Stimulated activated CD8-positive, alpha-beta memory T cell treated with anti-CD3 and anti-CD28 coated beads, Interleukin-2, amount 100 ng/mL, for 1 hour (primary cell): ENCODE measurements around the gene HOPX.
"Not testable (repeated sequence)": the region's sequence is repeated elsewhere in the genome, so short reads cannot be mapped to it uniquely, and the experiment has no call there.

Experiments used
- DNase-seq, 2 donors: peaks; one replicate each; pipeline ENCODE4 v3.0.0-alpha.2; 2020; ENCODE audit warnings: low read depth in 2 of 2

HOPX gene

GRCh38 chr4:56626963-56627362, 54.1 kb downstream of the HOPX start:
- no peak for DNase-seq

GRCh38 chr4:56626420-56626819, 54.7 kb downstream of the HOPX start:
- no peak for DNase-seq

- no peak for DNase-seq
These were observed 58.9 kb downstream of the HOPX start for GRCh38 chr4:56622176-56622575.

GRCh38 chr4:56619816-56620215, 61.3 kb downstream of the HOPX start:
- no peak for DNase-seq

GRCh38 chr4:56619160-56619559, 61.9 kb downstream of the HOPX start:
- no peak for DNase-seq

DNA sequence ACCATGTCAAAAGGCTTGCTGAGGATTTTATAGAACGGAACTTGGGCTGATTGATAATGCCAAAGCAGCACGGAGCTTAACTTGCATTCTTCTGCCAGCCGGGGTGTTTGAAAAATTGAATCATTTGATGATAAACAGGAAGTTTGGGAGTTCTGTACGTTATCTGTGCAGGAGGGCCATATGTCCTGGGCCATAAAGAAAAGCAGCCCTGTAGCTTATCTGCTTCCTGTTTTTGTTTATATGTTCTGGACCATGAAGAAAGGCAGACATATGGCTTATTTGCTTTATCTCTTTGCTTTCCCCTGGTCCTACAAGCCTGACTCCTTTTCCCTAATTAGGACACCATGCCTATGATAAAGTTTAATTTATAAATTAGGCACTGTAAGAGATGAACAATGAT, 62.4 kb downstream of the HOPX start:
- no peak for DNase-seq

GRCh38 chr4:56613101-56613862, 67.8 kb downstream of the HOPX start:
- no peak for DNase-seq

DNA sequence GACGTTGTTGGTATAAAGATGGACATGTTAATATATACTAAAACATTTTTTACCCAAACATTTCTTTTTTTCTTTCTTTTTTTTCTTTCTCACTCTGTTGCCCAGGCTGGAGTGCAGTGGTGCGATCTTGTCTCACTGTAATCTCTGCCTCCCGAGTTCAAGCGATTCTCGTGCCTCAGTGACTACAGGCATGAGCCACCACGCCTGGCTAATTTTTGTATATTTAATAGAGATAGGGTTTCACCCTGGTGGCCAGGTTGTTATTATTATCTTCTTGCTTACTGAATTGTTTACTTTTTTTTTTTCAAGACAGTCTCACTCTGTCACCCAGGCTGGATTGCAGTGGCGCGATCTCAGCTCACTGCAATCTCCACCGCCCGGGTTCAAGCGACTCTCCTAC, 68.8 kb downstream of the HOPX start:
- no peak for DNase-seq

DNA sequence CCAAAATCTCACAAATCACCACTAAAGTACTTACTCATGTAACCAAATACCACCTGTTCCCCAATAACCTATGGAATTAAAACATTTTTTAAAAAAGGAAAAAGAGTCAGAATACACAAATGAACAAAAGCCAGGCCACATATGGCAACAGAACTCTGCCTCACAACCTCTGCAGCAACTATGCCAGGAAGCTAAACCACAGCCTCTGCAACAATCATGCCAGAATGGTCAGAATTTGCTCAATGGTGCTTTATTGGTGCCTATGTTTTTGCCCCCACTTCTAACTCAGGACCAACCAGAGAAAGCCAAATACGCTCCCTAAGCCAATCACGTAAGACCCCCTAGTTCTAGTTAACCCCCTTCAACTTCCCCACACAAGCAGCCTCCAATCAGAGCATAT, 69.6 kb downstream of the HOPX start:
- DNase-seq = no peak

DNA sequence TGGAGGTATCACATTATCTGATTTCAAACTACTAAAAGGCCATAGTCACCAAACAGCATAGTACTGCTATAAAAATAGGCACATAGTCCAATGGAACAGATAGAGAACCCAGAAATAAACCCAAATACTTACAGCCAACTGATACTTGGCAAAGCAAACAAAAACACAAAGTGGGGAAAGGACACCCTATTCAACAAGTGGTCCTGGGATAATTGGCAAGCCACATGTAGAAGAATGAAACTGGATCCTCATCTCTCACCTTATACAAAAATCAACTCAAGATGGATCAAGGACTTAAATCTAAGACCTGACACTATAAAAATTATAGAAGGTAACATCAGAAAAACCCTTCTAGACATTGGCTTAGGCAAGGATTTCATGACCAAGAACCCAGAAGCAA, 70.9 kb downstream of the HOPX start:
- not testable (repeated sequence) for DNase-seq

DNA sequence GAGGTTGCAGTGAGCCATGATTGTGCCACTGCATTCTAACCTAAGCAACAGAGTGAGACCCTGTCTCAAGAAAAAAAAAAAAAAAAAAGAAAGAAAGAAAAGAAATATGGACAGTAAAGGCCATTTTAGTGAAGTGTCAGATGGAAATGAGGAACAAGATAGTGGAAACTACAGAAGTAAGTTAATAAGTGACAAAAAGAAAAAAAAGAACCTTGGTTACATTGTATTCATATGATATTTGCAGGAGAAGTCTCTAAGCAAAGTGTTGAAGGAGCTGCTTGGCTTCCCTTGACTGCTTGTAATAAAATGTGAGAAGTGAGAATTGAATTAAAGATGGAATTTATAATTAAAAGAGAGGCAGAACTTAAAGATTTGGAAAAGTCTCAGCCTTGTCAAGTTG, 73.2 kb downstream of the HOPX start:
- DNase-seq = no peak

DNA sequence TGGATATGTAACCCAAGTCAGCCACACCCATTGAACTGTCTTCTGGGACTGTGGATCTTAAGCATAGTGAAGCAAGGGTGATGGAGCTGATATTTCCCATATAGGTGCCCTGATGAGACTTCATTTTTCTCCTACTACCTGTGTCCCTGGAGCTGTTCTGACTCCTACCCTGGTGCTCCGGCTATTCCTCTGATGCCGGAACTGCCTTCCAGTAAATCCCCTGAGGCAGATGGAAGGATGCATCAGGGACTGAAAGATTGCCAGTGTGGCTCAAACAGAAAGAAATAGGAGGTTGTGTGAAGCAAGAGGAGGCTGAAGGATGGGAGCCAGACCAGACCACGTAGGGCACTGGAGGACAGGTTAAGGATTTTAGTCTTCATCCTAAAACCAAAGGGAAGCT, 74.7 kb downstream of the HOPX start:
- no peak for DNase-seq

- not testable (repeated sequence) for DNase-seq
These were observed 75.6 kb downstream of the HOPX start for GRCh38 chr4:56605464-56605863.

DNA sequence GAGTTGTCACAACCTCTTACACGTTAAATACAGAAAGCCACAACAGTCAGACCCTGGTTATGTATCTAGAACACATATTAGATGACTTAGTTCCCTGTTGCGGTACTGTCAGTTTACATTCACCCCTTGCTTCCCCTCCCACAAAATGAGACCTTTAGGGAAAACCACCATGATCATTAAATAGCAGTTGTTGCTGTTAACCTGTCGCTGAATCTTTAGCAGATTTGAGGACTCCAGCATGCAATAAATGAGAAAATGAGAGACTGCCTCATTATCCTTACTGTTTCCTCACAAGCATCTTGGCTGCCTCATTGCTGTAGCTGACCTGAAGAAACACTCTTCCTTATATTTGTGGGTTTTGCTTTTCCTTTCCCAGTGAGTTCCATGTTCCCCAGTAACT, 77.8 kb downstream of the HOPX start:
- DNase-seq = no peak
